H9 (cell line): ENCODE results near the gene TRPM3. TPM values are rescaled to one million over a fixed set of nuclear protein-coding genes. Genes with fewer than 3 reads are reported as not detected.

Experiments
- DNase-seq: peaks from one replicate; pipeline ENCODE4 v3.0.0-alpha.2; 2017
- H2AFZ ChIP-seq: one replicate; pipeline ENCODE4 v1.6.1; 2013; ENCODE audit warnings: mild to moderate bottlenecking, low read length, control low read depth, moderate library complexity
- H2AK5ac ChIP-seq: 2 replicates; pipeline ENCODE4 v1.6.1; 2013; ENCODE audit warnings: low read length, control low read depth, mixed read lengths; ENCODE audit not compliant: insufficient read length
- H2BK120ac ChIP-seq: one replicate; pipeline ENCODE4 v1.6.1; 2013; ENCODE audit warnings: low read depth, mild to moderate bottlenecking, low read length, control low read depth, inconsistent platforms; ENCODE audit not compliant: poor library complexity, severe bottlenecking
- H2BK12ac ChIP-seq: 2 replicates; pipeline ENCODE4 v1.6.1; 2013; ENCODE audit warnings: low read length, control low read depth, mixed read lengths, low read depth; ENCODE audit not compliant: insufficient read length
- H2BK15ac ChIP-seq: 2 replicates; pipeline ENCODE4 v1.6.1; 2013; ENCODE audit warnings: low read depth, low read length, control low read depth
- H2BK20ac ChIP-seq: one replicate; pipeline ENCODE4 v1.6.1; 2013; ENCODE audit warnings: low read depth, mild to moderate bottlenecking, low read length, control low read depth, inconsistent platforms; ENCODE audit not compliant: poor library complexity, severe bottlenecking
- H2BK5ac ChIP-seq: 2 replicates; pipeline ENCODE4 v1.6.1; 2013; ENCODE audit warnings: low read length, control low read depth, mixed read lengths; ENCODE audit not compliant: insufficient read length
- H3K14ac ChIP-seq: 2 replicates; pipeline ENCODE4 v1.6.1; 2013; ENCODE audit warnings: low read length, control low read depth; ENCODE audit not compliant: insufficient read depth
- H3K18ac ChIP-seq: 2 replicates; pipeline ENCODE4 v1.6.1; 2013; ENCODE audit warnings: low read depth, mild to moderate bottlenecking, mixed read lengths, low read length, control low read depth; ENCODE audit not compliant: insufficient read length
- H3K23ac ChIP-seq: 2 replicates; pipeline ENCODE4 v1.6.1; 2013; ENCODE audit warnings: low read length, control low read depth, mixed read lengths, low read depth; ENCODE audit not compliant: insufficient read length
- H3K23me2 ChIP-seq: 2 replicates; pipeline ENCODE4 v1.6.1; 2013; ENCODE audit warnings: low read depth, mild to moderate bottlenecking, mixed read lengths, low read length, control low read depth; ENCODE audit not compliant: insufficient read length, poor library complexity, severe bottlenecking
- H3K27ac ChIP-seq: 2 replicates; pipeline ENCODE4 v1.5.1; 2013; ENCODE audit warnings: low read length, control low read depth, mixed read lengths, low read depth; ENCODE audit not compliant: insufficient read length
- H3K27me3 ChIP-seq: 2 replicates; pipeline ENCODE4 v1.6.1; 2013; ENCODE audit warnings: low read length, control low read depth, inconsistent platforms; ENCODE audit not compliant: insufficient read depth
- H3K4ac ChIP-seq: 2 replicates; pipeline ENCODE4 v1.6.1; 2013; ENCODE audit warnings: low read depth, mild to moderate bottlenecking, control low read depth, inconsistent platforms, low read length, moderate library complexity
- H3K4me1 ChIP-seq: 2 replicates; pipeline ENCODE4 v1.6.1; 2013; ENCODE audit warnings: low read length, control low read depth, inconsistent platforms; ENCODE audit not compliant: insufficient read depth
- H3K4me2 ChIP-seq: 2 replicates; pipeline ENCODE4 v1.6.1; 2013; ENCODE audit warnings: low read length, control low read depth, mixed read lengths; ENCODE audit not compliant: insufficient read length, insufficient read depth
- H3K56ac ChIP-seq: 2 replicates; pipeline ENCODE4 v1.6.1; 2013; ENCODE audit warnings: low read depth, mild to moderate bottlenecking, mixed read lengths, low read length, control low read depth; ENCODE audit not compliant: insufficient read length
- H3K79me1 ChIP-seq: 2 replicates; pipeline ENCODE4 v1.6.1; 2013; ENCODE audit warnings: low read depth, mild to moderate bottlenecking, moderate library complexity, low read length, control low read depth, inconsistent platforms; ENCODE audit not compliant: insufficient read depth, poor library complexity, severe bottlenecking
- H3K79me2 ChIP-seq: 2 replicates; pipeline ENCODE4 v1.6.1; 2013; ENCODE audit warnings: low read length, control low read depth, inconsistent platforms; ENCODE audit not compliant: insufficient read depth
- H3K9ac ChIP-seq: 2 replicates; pipeline ENCODE4 v1.6.1; 2013; ENCODE audit warnings: low read length, control low read depth, mixed read lengths; ENCODE audit not compliant: insufficient read length; ENCODE audit errors: extremely low read depth
- H3K9me3 ChIP-seq: one replicate; pipeline ENCODE4 v1.6.1; 2013; ENCODE audit warnings: low read depth, low read length, inconsistent platforms; ENCODE audit not compliant: control insufficient read depth
- H3T11ph ChIP-seq: one replicate; pipeline ENCODE4 v1.6.1; 2013; ENCODE audit warnings: mild to moderate bottlenecking, low read length, control low read depth, inconsistent platforms
- H4K20me1 ChIP-seq: one replicate; pipeline ENCODE4 v1.6.1; 2013; ENCODE audit not compliant: control insufficient read depth, insufficient read length, insufficient read depth
- H4K5ac ChIP-seq: 2 replicates; pipeline ENCODE4 v1.6.1; 2013; ENCODE audit warnings: low read depth, mild to moderate bottlenecking, mixed read lengths, low read length, control low read depth; ENCODE audit not compliant: insufficient read length
- H4K8ac ChIP-seq: replicated peaks from 2 replicates; pipeline ENCODE4 v1.6.1; 2013; ENCODE audit warnings: low read length, control low read depth, mixed read lengths, low read depth; ENCODE audit not compliant: insufficient read length
- H4K91ac ChIP-seq: 2 replicates; pipeline ENCODE4 v1.6.1; 2013; ENCODE audit warnings: low read depth, mild to moderate bottlenecking, moderate library complexity, mixed read lengths, low read length, control low read depth; ENCODE audit not compliant: insufficient read length
- H3K27ac Mint-ChIP-seq, 3 experiments: 2 replicates in 2 of 3; 3 replicates in 1 of 3; pipeline ENCODE4 v1.8.0; 2020 to 2021; ENCODE audit warnings: mixed read lengths in 3 of 3, mild to moderate bottlenecking in 1 of 3, moderate library complexity in 1 of 3
- H3K27me3 Mint-ChIP-seq: 2 replicates; pipeline ENCODE4 v1.8.0; 2021; ENCODE audit warnings: low read depth, mild to moderate bottlenecking, moderate library complexity, mixed read lengths
- H3K36me3 Mint-ChIP-seq, 3 experiments: 2 replicates in 2 of 3; 3 replicates in 1 of 3; pipeline ENCODE4 v1.8.0; 2020 to 2021; ENCODE audit warnings: low read depth in 3 of 3, mixed read lengths in 3 of 3; ENCODE audit not compliant: insufficient read depth in 1 of 3
- H3K4me1 Mint-ChIP-seq, 2 experiments: 2 replicates each; pipeline ENCODE4 v1.8.0; 2020; ENCODE audit warnings: mixed read lengths in 2 of 2
- H3K4me3 Mint-ChIP-seq, 2 experiments: 2 replicates in 1 of 2; 3 replicates in 1 of 2; pipeline ENCODE4 v1.8.0; 2020 to 2021; ENCODE audit warnings: mild to moderate bottlenecking in 2 of 2, mixed read lengths in 2 of 2, moderate library complexity in 1 of 2
- H3K9me3 Mint-ChIP-seq, 2 experiments: 2 replicates in 1 of 2; 3 replicates in 1 of 2; pipeline ENCODE4 v1.8.0; 2020; ENCODE audit warnings: mild to moderate bottlenecking in 2 of 2, mixed read lengths in 2 of 2, moderate library complexity in 1 of 2
- WGBS: extraction: QIAGEN DNeasy Blood & Tissue Kit; methylation state at CpG from one replicate; pipeline ENCODE4 v1.1.7; 2013; ENCODE audit warnings: missing lambda C conversion rate, low lambda C conversion rate, mixed read lengths; ENCODE audit not compliant: insufficient read length; ENCODE audit errors: extremely low coverage; 5-methylcytosine and 5-hydroxymethylcytosine counted together
- total RNA-seq: library from RNA; stranded (reverse); gene quantifications from 2 replicates; pipeline ENCODE4 v1.2.1, GENCODE V29; 2021
- TF ChIP-seq, protein P1 (sequence below): fragments of 200-600 bp; sonication (generic); conservative IDR thresholded peaks from 3 replicates; pipeline ENCODE4 v1.8.0; 2021; ENCODE audit warnings: antibody characterized with exemption, mild to moderate bottlenecking

Gene TRPM3
- total RNA-seq, 1 experiment from 2014 or later, result 10.3 TPM

DNA sequence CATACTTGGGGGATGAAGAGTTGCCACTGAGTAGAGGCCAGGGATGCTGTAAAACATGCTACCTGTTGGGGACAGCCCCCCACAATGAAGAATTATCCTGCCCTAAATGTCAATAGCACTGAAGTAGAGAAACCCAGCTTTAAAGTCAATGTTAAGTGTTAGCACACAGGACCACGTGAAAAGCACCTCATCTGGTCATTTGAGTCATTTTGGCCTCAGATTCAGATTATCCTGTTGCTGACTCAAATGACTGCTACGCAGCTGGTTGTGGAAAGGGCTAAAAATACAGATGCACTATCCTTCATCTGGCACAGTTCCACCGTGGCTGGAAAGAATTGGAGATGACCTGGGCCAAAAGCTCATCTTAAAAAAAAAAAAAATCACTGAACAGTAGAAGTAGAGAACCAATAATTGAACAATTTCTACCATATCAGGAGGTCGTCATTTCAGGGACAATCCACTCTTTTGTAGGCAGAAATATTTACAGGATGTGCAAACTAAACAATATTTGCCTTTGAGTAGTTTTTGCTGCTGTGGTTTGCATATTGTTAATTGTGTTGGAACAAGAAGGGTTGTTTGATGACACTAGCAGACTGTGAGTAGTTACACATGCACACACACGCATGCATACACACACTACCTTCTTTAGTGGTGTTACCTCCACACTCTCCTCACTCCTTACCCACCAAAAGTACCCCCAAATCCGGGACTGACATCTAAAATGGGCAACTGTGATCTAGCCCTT lies 511.7 kb downstream of the TRPM3 start:
- Histone ChIP-seq H3K14ac (no peak overlapping the region), H3T11ph (no peak overlapping the region), H3K4me2 (no peak overlapping the region), H3K79me1 (no peaks in the 10 kb centered on the region), H3K18ac (no peak overlapping the region), H3K79me2 (no peaks in the 10 kb centered on the region), H3K27ac (no peak overlapping the region), H3K56ac (no peak overlapping the region), H2AFZ (no peak overlapping the region), H4K8ac (no peak overlapping the region), H2BK120ac (no peak overlapping the region), H2BK12ac (no peak overlapping the region), H2BK15ac (no peak overlapping the region), H4K5ac (no peak overlapping the region), H2BK5ac (no peak overlapping the region), H3K27me3 (no peaks in the 10 kb centered on the region), H3K9ac (no peak overlapping the region), H3K4ac (no peak overlapping the region), H3K4me1 (no peaks in the 10 kb centered on the region), H4K20me1 (no peaks in the 10 kb centered on the region), H3K9me3 (no peaks in the 10 kb centered on the region), H3K23me2 (no peaks in the 10 kb centered on the region), H2AK5ac (no peak overlapping the region), H4K91ac (no peak overlapping the region), H2BK20ac (no peak overlapping the region), H3K23ac (no peak overlapping the region)
- Mint-ChIP-seq H3K4me3 (no peak overlapping the region), H3K36me3 (no peaks in the 10 kb centered on the region; a peak in 2 of 7 replicates), H3K27me3 (no peaks in the 10 kb centered on the region), H3K27ac (no peak overlapping the region), H3K9me3 (no peaks in the 10 kb centered on the region), H3K4me1 (peaks cover 10 to 11% of the 10 kb centered on the region in 2 experiments)
- TF ChIP-seq, protein P1, sequence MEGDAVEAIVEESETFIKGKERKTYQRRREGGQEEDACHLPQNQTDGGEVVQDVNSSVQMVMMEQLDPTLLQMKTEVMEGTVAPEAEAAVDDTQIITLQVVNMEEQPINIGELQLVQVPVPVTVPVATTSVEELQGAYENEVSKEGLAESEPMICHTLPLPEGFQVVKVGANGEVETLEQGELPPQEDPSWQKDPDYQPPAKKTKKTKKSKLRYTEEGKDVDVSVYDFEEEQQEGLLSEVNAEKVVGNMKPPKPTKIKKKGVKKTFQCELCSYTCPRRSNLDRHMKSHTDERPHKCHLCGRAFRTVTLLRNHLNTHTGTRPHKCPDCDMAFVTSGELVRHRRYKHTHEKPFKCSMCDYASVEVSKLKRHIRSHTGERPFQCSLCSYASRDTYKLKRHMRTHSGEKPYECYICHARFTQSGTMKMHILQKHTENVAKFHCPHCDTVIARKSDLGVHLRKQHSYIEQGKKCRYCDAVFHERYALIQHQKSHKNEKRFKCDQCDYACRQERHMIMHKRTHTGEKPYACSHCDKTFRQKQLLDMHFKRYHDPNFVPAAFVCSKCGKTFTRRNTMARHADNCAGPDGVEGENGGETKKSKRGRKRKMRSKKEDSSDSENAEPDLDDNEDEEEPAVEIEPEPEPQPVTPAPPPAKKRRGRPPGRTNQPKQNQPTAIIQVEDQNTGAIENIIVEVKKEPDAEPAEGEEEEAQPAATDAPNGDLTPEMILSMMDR, result no peak
- DNase-seq, result no peak
- WGBS, result no CpG with 5 or more reads among the region's 6 CpGs
